ENCODE measurements around the gene KIR2DL4. TPM values are rescaled to one million over a fixed set of nuclear protein-coding genes. Genes with fewer than 3 reads are reported as not detected.

KIR2DL4 gene
- total RNA-seq, 1 donor from 2014 or later, result 0.39 TPM

Other genes with a start within 250 kb of the KIR2DL4 start
- 2.2 TPM for gene LILRA2, start 229.8 kb upstream of the KIR2DL4 start, total RNA-seq
- 0.34 TPM for gene LILRA1, start 210.0 kb upstream of the KIR2DL4 start, total RNA-seq
- gene LILRB1, start 173.1 kb upstream of the KIR2DL4 start, total RNA-seq, result 2.7 TPM
- gene LILRB4, start 140.6 kb upstream of the KIR2DL4 start, total RNA-seq, result 3.1 TPM
- gene KIR3DL3, start 79.2 kb upstream of the KIR2DL4 start, total RNA-seq, result not detected
- not detected for gene KIR2DL3, start 65.1 kb upstream of the KIR2DL4 start, total RNA-seq
- not detected for gene KIR2DL1, start 33.8 kb upstream of the KIR2DL4 start, total RNA-seq
- not detected for gene KIR3DL1, start 12.9 kb downstream of the KIR2DL4 start, total RNA-seq
- not detected for gene KIR2DS4, start 29.1 kb downstream of the KIR2DL4 start, total RNA-seq
- not detected for gene KIR3DL2, start 46.8 kb downstream of the KIR2DL4 start, total RNA-seq
- 0.39 TPM for gene FCAR, start 70.6 kb downstream of the KIR2DL4 start, total RNA-seq
- not detected for gene NCR1, start 102.5 kb downstream of the KIR2DL4 start, total RNA-seq
- gene NLRP7, start 143.9 kb downstream of the KIR2DL4 start, total RNA-seq, result not detected
- 75.1 TPM for gene NLRP2, start 162.8 kb downstream of the KIR2DL4 start, total RNA-seq
- 1.2 TPM for gene GP6, start 234.7 kb downstream of the KIR2DL4 start, total RNA-seq

Data from ureter (tissue), 1 donor.